GM19463 (cell line): ENCODE results near the gene CABP1.

ENCODE experiments used
- ATAC-seq: cut with Tn5 transposase; IDR thresholded peaks from one replicate; pipeline ENCODE4 v1.9.1; 2021; ENCODE audit warnings: mild to moderate bottlenecking, moderate library complexity; ENCODE audit not compliant: unreplicated experiment

The CABP1 gene

GRCh38 chr12:120630104-120630892 is 10.1 kb upstream of the CABP1 start:
- no peak for ATAC-seq

DNA sequence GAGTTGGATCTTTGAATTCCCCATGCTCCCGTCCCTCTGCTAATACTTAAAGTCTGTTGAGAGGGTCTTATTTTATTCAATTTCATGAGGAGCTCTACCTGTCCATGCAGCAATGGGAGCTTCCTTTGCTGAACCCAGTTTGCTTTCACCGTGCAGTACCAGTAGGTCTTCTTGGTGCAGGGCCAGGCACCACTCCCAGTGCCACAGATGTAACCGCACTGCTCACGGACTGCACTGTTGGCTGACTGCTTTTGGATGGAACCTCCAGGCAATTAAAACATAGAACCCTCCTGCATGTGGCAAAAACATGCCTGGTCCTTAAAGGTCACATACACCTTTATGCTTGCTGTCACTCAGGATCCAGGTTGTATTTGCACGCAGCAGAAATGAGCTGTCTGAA is 9.3 kb upstream of the CABP1 start:
- no peak for ATAC-seq

GRCh38 chr12:120640861-120641833 is 721 bp downstream of the CABP1 start:
- peak; percentile 41 for ATAC-seq

DNA sequence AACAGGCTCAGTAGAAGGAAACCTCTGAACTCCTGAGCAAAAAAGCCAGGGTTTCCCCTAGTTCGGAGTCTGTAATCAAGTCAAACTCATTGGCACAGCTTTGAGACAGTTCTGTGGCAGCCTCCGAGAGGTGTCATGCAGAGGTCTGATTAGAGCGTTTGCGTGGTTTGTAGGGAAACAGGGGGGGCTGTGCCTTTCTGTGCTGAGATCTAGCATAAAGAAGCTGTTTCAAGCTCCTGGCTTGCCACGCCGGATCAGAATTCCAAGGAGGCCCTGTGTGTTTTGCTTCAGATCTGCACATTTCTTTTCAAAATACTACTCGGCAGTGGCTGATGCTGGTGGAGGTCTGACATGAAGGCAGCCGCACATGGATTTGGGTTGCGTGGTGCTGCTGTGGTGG is 1.7 kb downstream of the CABP1 start:
- ATAC-seq: no peak

- ATAC-seq: no peak
Observed at GRCh38 chr12:120642826-120643225, 2.4 kb downstream of the CABP1 start.

DNA sequence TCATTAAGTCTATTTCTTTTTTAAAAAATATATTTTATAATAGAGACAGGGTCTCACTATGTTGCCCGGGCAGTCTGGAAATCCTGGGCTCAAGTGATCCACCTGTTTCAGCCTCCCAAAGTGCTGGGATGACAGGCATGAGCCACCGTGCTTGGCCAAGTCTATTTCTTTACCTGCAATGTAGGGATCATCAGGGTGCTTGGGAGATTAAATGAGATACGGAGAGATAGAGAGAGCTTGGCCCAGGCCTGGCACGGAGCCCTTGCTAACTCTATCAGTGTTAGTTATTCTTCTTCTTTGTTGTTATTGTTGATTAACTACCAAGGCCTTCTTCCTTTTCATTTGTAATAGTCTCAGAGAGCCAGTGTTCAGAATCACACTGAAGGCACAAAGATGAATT is 3.1 kb downstream of the CABP1 start:
- ATAC-seq: no peak

DNA sequence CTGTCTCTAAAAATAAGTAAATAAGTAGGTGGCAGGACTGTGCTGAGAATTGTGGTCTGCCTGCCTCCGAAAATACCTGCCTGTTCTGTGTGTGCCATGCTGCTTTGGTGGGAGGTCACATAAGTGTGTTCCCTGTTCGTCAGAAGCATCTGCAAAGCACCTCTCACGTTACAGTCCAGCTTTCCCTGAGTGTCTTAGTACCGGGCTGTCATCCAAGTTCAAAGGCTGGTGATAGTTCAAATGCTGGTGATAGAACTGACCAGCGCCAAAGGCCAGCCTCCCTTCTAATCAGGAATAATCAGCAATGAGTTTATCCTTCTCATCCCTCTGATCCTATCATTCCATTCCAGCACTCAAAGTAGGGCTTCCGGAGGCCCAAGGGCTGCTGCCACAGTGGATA is 5.6 kb downstream of the CABP1 start:
- no peak for ATAC-seq

GRCh38 chr12:120647375-120647755 is 6.9 kb downstream of the CABP1 start:
- no peak for ATAC-seq

- no peak for ATAC-seq
Observed at GRCh38 chr12:120649442-120650232, 9.2 kb downstream of the CABP1 start.

- no peak for ATAC-seq
Observed at GRCh38 chr12:120650233-120650690, 9.8 kb downstream of the CABP1 start.

GRCh38 chr12:120651821-120652220 is 11.4 kb downstream of the CABP1 start:
- no peak for ATAC-seq

DNA sequence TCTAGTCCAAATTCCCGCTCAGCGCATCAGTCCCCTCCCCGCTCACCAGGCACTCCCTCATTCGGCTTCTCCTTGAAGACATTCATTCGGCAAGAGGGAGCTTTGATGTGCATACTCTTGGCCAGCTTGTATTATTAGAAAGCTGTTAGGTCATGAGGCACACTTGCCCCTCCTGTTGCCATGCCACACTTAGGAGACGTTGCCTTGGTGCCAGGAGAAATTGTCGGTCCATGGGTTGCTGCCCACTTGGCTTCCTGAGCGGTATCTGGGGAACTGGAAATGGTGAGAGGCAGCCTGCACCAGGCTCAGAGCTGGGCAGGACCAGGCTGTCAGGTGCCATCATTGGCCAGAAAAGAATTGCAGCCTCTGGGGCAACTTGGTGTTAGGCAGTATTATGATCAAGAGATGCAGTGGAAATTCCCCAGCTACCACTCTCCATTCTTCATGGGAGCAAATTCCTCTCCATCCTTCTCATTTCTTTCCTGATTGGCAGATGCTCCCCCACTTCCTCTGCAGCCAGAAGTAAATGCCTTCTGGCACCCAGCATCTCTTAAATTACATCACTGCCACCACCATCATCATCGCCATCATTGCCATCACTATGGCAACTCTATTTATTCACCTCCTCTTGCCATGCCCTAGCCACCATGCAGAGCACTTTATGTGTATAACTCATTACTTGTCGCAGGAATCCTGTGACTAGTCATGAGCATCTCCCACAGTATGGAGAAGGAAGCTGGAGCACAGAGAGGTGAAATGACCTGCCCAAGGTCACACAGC is 12.4 kb downstream of the CABP1 start:
- no peak for ATAC-seq

DNA sequence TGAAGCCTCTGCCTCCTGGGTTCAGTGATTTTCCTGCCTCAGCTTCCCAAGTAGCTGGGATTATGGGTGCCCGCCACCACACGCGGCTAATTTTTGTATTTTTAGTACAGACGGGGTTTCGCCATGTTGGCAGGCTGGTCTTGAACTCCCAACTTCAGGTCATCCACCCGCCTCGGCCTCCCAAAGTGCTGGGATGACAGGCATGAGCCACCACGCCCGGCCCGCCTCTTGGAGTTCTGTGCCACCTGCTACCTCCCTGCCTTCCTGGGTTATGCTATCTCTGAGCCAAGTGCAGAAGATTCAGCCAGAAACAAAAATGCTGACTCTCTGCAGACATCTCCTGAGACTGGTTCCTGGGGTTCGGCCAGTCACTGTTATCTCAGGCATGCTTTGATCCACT is 13.2 kb downstream of the CABP1 start:
- ATAC-seq: no peak

GRCh38 chr12:120654656-120655055 is 14.2 kb downstream of the CABP1 start:
- no peak for ATAC-seq

GRCh38 chr12:120656008-120656407 is 15.6 kb downstream of the CABP1 start:
- no peak for ATAC-seq

DNA sequence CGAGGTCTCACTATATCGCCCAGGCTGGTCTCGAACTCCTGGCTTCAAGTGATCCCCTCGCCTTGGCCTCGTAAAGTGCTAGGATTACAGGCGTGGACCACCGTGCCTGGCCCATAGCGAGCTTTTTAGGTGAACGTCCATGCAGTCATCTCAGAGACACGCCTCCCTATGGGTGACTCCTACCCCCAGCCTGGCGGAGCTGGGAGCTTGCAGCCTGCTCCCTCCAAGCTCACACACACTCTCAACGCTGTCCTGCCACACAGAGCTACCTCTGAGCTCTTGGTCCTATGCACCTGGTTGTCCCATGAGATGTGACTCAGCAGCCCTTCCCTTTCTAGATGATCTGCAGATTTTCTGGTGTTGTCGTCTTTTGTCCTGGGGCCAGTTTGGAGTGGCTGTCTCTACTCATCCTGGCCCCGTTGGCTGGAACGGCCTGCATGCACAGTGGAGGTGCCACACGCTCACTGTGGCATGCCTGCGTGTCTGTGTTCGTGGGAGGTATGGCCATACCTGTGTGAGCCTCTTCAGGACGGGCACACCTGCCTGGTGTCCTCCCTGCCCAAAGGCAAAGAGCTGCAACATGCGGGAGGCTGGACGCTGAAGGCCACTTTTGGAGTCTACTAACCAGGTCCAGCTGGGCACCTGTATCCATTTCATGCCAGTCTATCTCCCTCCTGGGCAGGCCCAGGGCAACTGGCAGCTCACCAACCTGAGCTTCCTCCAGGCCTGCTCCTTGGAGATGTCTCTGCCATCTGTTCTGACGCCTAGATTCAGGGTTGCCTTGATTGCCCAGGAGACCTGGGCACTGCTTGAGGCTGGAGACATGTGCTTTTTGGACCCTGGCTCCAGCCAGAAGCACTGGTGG is 18.1 kb downstream of the CABP1 start:
- no peak for ATAC-seq

DNA sequence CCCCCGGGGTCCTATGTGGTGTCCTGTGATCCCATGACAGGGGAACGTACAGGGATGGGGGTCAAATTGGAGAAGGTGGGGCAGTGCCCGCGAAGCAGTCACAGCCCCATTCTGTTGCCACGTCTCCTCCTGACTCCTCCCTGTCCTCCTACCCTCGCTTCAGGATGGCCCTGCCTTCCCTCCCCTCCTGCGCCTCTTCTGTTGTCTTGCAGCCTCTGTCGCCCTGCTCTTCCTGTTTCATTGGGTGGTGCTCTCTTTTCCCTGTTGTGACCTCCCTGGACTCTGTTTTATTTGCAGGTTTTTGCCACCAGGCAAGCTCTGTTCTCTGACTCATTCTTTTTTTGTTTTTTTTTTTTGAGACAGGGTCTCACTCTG is 18.7 kb downstream of the CABP1 start:
- no peak for ATAC-seq

DNA sequence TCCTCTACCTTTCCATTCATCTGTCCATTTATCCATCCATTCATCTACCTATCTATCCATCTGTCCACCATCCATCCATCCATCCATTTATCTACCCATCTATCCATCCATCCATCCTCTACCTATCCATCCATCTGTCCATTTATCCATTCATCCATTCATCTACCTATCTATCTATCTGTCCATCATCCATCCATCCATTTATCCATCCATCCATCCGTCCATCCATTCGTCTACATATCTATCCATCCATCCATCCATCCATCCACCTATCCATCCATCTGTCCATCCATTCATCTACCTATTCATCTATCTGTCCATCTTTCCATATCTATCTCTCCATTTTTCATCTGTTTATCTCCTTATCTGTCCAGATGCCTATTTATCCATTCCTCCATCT is 21.0 kb downstream of the CABP1 start:
- no peak for ATAC-seq

DNA sequence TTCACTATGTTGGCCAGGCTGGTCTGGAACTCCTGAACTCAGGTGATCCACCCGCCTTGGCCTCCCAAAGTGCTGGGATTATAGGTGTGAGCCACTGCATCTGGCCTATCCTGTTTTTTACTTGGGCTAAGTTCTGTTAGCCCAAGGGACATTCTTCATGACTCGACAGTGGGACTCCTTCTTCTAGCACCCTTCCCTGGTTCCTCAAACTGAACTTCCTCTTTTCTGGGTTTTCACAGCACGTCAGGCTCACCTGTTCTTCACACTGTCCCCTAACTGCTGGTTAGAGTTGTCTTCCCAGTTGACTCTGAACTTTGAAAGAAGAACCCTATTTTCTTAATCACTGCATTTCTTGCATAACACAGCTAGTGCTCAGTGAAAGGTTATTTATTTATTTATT is 22.5 kb downstream of the CABP1 start:
- peak; percentile 67 for ATAC-seq
